Left ventricle myocardium superior (tissue), 1 donor: ENCODE results near the gene TNRC18. TPM values are rescaled to one million over a fixed set of nuclear protein-coding genes. Genes with fewer than 3 reads are reported as not detected.
A peak's percentile ranks its signal among the peaks of the same experiment; 100 is the strongest.
"Not testable (repeated sequence)": the region's sequence is repeated elsewhere in the genome, so short reads cannot be mapped to it uniquely, and the experiment has no call there.

Source experiments
- ATAC-seq: fragments of 200-7000 bp; cut with Tn5 transposase; one replicate; pipeline ENCODE4 v1.9.1; 2020; ENCODE audit warnings: mild to moderate bottlenecking, moderate library complexity
- DNase-seq: peaks from one replicate; pipeline ENCODE4 v3.0.0-alpha.2; 2020
- intact Hi-C: fragments of 100-400 bp; cut with micrococcal nuclease; formaldehyde crosslinking; loops from one replicate; pipeline ENCODE4 v1.11.0; 2022
- long read RNA-seq: library from polyadenylated mRNA; unstranded; transcript quantifications from one replicate; pipeline ENCODE4 v2.0.0, GENCODE V29; 2021
- total RNA-seq: library from RNA; stranded (reverse); fragmentation: NEBNext Ultra II Directional; extraction: Animal tissue kit (Norgen Biotek cat#: 25700); gene quantifications from one replicate; pipeline ENCODE4 v1.2.1, GENCODE V29; 2021
- donor health status: DM: no; HTN: yes; CAD: no; lungs with severe emphysema.

Gene TNRC18
- total RNA-seq, result 29.5 TPM
- long read RNA-seq, partial matches to known transcripts, result 20 of 39 reads
- long read RNA-seq, other reads (novel, unspliced or antisense), result 19 of 39 reads

- intact Hi-C loops, result no loop called here
- DNase-seq (peak; percentile 70), ATAC-seq (no peak)
Measured at GRCh38 chr7:5423306-5423975, at the start of gene TNRC18. Gene TNRC18 (minus strand): TSS chr7:5423834. CDS start chr7:5421246, 2,588 bp downstream.

- DNase-seq, result no peak
- intact Hi-C loops, result no loop called here
- ATAC-seq, result no peak
Measured at GRCh38 chr7:5472432-5473315, 49.0 kb upstream of the TNRC18 start.

- DNase-seq, intact Hi-C loops, ATAC-seq: not testable (repeated sequence)
Measured at GRCh38 chr7:5471623-5472022, 48.0 kb upstream of the TNRC18 start.

GRCh38 chr7:5470816-5471215 lies 47.2 kb upstream of the TNRC18 start:
- peak; percentile 95 for ATAC-seq
- peak; percentile 81 for DNase-seq
- intact Hi-C loops, result no loop called here

GRCh38 chr7:5470167-5470532 lies 46.5 kb upstream of the TNRC18 start:
- intact Hi-C loops, result no loop called here
- ATAC-seq, result peak; percentile 18
- no peak for DNase-seq

- no peak for ATAC-seq
- intact Hi-C loops, result no loop called here
- no peak for DNase-seq
Measured at GRCh38 chr7:5469375-5470166, 45.9 kb upstream of the TNRC18 start.

GRCh38 chr7:5467645-5468044 lies 44.0 kb upstream of the TNRC18 start:
- no peak for ATAC-seq
- intact Hi-C loops, result no loop called here
- DNase-seq, result no peak

GRCh38 chr7:5466551-5466950 lies 42.9 kb upstream of the TNRC18 start:
- no peak for ATAC-seq
- no peak for DNase-seq
- intact Hi-C loops, result no loop called here

- ATAC-seq, result no peak
- DNase-seq, result no peak
- intact Hi-C loops, result no loop called here
Measured at GRCh38 chr7:5463031-5463430, 39.4 kb upstream of the TNRC18 start.

- DNase-seq (no peak), ATAC-seq (no peak)
- intact Hi-C loops, result no loop called here
Measured at GRCh38 chr7:5462216-5462615, 38.6 kb upstream of the TNRC18 start.

- intact Hi-C loops, result loop anchor here (10.0 kb wide), 1 partner anchor 224 kb away; no protein-coding TSS in a partner anchor
- ATAC-seq (no peak), DNase-seq (no peak)
Measured at GRCh38 chr7:5458921-5459480, 35.4 kb upstream of the TNRC18 start.

GRCh38 chr7:5457245-5457735 lies 33.7 kb upstream of the TNRC18 start:
- intact Hi-C loops, result loop anchor here (10.0 kb wide), 1 partner anchor 222 kb away; no protein-coding TSS in a partner anchor
- no peak for DNase-seq
- ATAC-seq, result no peak

- intact Hi-C loops, result loop anchor here (10.0 kb wide), 1 partner anchor 222 kb away; no protein-coding TSS in a partner anchor
- no peak for DNase-seq
Measured at GRCh38 chr7:5456409-5456808, 32.8 kb upstream of the TNRC18 start.

GRCh38 chr7:5455581-5456219 lies 32.1 kb upstream of the TNRC18 start:
- no peak for DNase-seq

More at GRCh38 chr7:5456409-5456808, 32.8 kb upstream of the TNRC18 start:
- no peak for ATAC-seq

GRCh38 chr7:5455175-5455574 lies 31.5 kb upstream of the TNRC18 start:
- no peak for DNase-seq
- intact Hi-C loops, result loop anchor here (10.0 kb wide), 1 partner anchor 220 kb away; no protein-coding TSS in a partner anchor
- ATAC-seq, result no peak

More at GRCh38 chr7:5455581-5456219, 32.1 kb upstream of the TNRC18 start:
- intact Hi-C loops, result loop anchor here (10.0 kb wide), 1 partner anchor 221 kb away; no protein-coding TSS in a partner anchor
- ATAC-seq, result no peak

GRCh38 chr7:5454485-5454884 lies 30.9 kb upstream of the TNRC18 start:
- intact Hi-C loops, result loop anchor here (10.0 kb wide), 1 partner anchor 220 kb away; no protein-coding TSS in a partner anchor
- DNase-seq (no peak), ATAC-seq (no peak)

GRCh38 chr7:5453566-5454075 lies 30.0 kb upstream of the TNRC18 start:
- intact Hi-C loops, result loop anchor here (10.0 kb wide), 1 partner anchor 219 kb away; no protein-coding TSS in a partner anchor
- DNase-seq, result no peak
- ATAC-seq, result no peak
